ENCODE data around the gene JAM3. TPM values are rescaled to one million over a fixed set of nuclear protein-coding genes. Genes with fewer than 3 reads are reported as not detected.

Gene JAM3
- total and polyA plus RNA-seq, 9 of the 15 experiments (the other 6 are each of a cell fraction or from before 2014, with no cell fraction given) = 0.22 to 0.76 (median 0.40) TPM

- ATAC-seq = no peak
- no peak overlapping the region for H2AFZ ChIP-seq (ENCODE audit: low read depth, low read length)
- no peak overlapping the region for H3K4me2 ChIP-seq (ENCODE audit: insufficient read depth, low read length)
- no peak for FAIRE-seq
- intact Hi-C loops (cut with micrococcal nuclease) (no loop called here), in situ Hi-C loops (cut with MboI) (no loop called here)
- no peak for TF ChIP-seq MEF2A (IDR thresholded peaks at IDR 0.05; ENCODE audit: control insufficient read depth, low read depth, low read length)
- no peak for TF ChIP-seq TBL1XR1 (IDR thresholded peaks at IDR 0.05; ENCODE audit: low read length in 2 of 2)
- TF ChIP-seq ZKSCAN8 (CRISPR knock-in tag; IDR thresholded peaks at IDR 0.05) = no peak
- no peak for TF ChIP-seq MYC (IDR thresholded peaks at IDR 0.05; ENCODE audit: low read depth, low read length)
- TF ChIP-seq MYC (CRISPR knock-in tag; IDR thresholded peaks at IDR 0.05; ENCODE audit: borderline replicate concordance, low read depth) = no peak
- TF ChIP-seq ZNF695 (CRISPR knock-in tag; IDR thresholded peaks at IDR 0.05) = no peak
- TF ChIP-seq GTF2A2 (tag; IDR thresholded peaks at IDR 0.05) = no peak
- no peak for TF ChIP-seq ZFP30 (CRISPR knock-in tag; IDR thresholded peaks at IDR 0.05; ENCODE audit: borderline replicate concordance)
- TF ChIP-seq PBX2 (CRISPR knock-in tag; IDR thresholded peaks at IDR 0.05; ENCODE audit: low read depth) = no peak
- no peak for TF ChIP-seq PBX2 (tag; conservative IDR thresholded peaks at IDR 0.05; ENCODE audit: low read depth)
- no peak for TF ChIP-seq MTA3 (IDR thresholded peaks at IDR 0.05; ENCODE audit: borderline replicate concordance)
- TF ChIP-seq JUND (IDR thresholded peaks at IDR 0.05; ENCODE audit: borderline replicate concordance, low read depth, low read length) = no peak
- TF ChIP-seq JUND (tag; IDR thresholded peaks at IDR 0.05; ENCODE audit: borderline replicate concordance, low read depth, low read length) = no peak
- TF ChIP-seq ZNF232 (CRISPR knock-in tag; IDR thresholded peaks at IDR 0.05) = no peak
- TF ChIP-seq SMARCE1 (IDR thresholded peaks at IDR 0.05) = no peak
- no peak for TF ChIP-seq PPARD (CRISPR knock-in tag; IDR thresholded peaks at IDR 0.05)
- TF ChIP-seq TOE1 (IDR thresholded peaks at IDR 0.05; ENCODE audit: borderline replicate concordance) = no peak
- TF ChIP-seq TOE1 (CRISPR knock-in tag; IDR thresholded peaks at IDR 0.05; ENCODE audit: borderline replicate concordance, low read depth) = no peak
- no peak for TF ChIP-seq MAFK (IDR thresholded peaks at IDR 0.05; ENCODE audit: low read length)
- no peak for TF ChIP-seq HIVEP1 (CRISPR knock-in tag; IDR thresholded peaks at IDR 0.05)
- TF ChIP-seq MAFG (tag; conservative IDR thresholded peaks at IDR 0.05) = no peak
- no peak for TF ChIP-seq DACH1 (IDR thresholded peaks at IDR 0.05; ENCODE audit: partially characterized antibody)
- CTCF ChIA-PET (ENCODE audit: low intra/inter-chr PET ratio) = no interaction called here
- H3K79me2 ChIP-seq (ENCODE audit: control insufficient read depth, insufficient read depth, low read length) = no peaks in the 10 kb centered on the region
- peaks cover 78% of the 10 kb centered on the region for H3K36me3 ChIP-seq (ENCODE audit: control insufficient read depth, insufficient read depth, low read length)
- H3K9ac ChIP-seq (ENCODE audit: insufficient read depth in 1 of 2, low read depth in 2 of 2, low read length in 2 of 2) = no peak overlapping the region
- no peaks in the 10 kb centered on the region for H3K9me1 ChIP-seq (ENCODE audit: control insufficient read depth, insufficient read depth, low read length)
- POLR2A ChIA-PET = interaction anchor here (1.0 kb wide), 1 partner anchor 10 kb away, joined by 3 read pairs; no protein-coding TSS in a partner anchor
- H3K4me3 ChIP-seq = no peak overlapping the region
- no peaks in the 10 kb centered on the region for H3K9me3 ChIP-seq (replicated peaks; ENCODE audit: control insufficient read depth, insufficient read depth, low read depth, low read length)
- no TSS peak for BruUV-seq (replicated peaks)
- WGBS (ENCODE audit: insufficient coverage, low coverage, missing lambda C conversion rate) = 93% methylated on average over 6 of the region's 6 CpGs
- no peaks in the 10 kb centered on the region for H3K4me1 ChIP-seq (replicated peaks in 1 of 2; ENCODE audit: control insufficient read depth in 2 of 2, insufficient read depth in 2 of 2, low read length in 2 of 2)
- no peak for DNase-seq (ENCODE audit: extremely low read depth in 1 of 4, low spot score in 3 of 4)
- no peaks in the 10 kb centered on the region for H4K20me1 ChIP-seq (replicated peaks; ENCODE audit: control insufficient read depth, insufficient read depth, low read length)
- no peak overlapping the region for H3K27ac ChIP-seq (ENCODE audit: extremely low read depth, low read depth, low read length)
- no peaks in the 10 kb centered on the region for H3K27me3 ChIP-seq (ENCODE audit: control insufficient read depth in 2 of 2, insufficient read depth in 2 of 2, low read length in 2 of 2)
Measured at GRCh38 chr11:134170177-134170918, 101.5 kb downstream of the JAM3 start.
